SKM-1 (cell line): ENCODE data around the gene KHDRBS1.
A peak's percentile ranks its signal among the peaks of the same experiment; 100 is the strongest.
"Not testable (repeated sequence)": the region's sequence is repeated elsewhere in the genome, so short reads cannot be mapped to it uniquely, and the experiment has no call there.

Experiments used
- DNase-seq: peaks from one replicate; lab custom pipeline; 2025; ENCODE audit not compliant: unreplicated experiment; lab: John Stamatoyannopoulos, UW

Gene KHDRBS1

DNA sequence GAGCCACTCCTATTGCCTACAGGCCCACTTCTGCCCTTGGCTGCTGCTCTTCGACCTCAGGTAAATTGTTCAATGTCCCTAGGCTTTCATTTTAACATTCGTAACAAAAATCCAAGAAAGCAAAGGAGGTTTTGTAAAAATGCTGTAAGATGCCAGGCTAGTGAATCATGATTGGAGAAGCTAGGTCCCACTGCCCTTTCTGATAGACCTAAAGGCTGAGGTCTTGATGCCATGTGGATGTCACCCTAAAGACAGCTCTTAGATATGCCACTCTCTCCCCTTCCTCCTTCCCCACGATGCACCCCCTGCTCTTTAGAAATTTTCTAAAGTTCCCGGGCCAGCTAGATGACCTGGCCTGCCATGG, 49.2 kb downstream of the KHDRBS1 start:
- DNase-seq: no peak

GRCh38 chr1:32063261-32063681, 49.6 kb downstream of the KHDRBS1 start:
- DNase-seq: no peak

- DNase-seq: not testable (repeated sequence)
These were observed 52.2 kb downstream of the KHDRBS1 start for GRCh38 chr1:32065613-32066488.

DNA sequence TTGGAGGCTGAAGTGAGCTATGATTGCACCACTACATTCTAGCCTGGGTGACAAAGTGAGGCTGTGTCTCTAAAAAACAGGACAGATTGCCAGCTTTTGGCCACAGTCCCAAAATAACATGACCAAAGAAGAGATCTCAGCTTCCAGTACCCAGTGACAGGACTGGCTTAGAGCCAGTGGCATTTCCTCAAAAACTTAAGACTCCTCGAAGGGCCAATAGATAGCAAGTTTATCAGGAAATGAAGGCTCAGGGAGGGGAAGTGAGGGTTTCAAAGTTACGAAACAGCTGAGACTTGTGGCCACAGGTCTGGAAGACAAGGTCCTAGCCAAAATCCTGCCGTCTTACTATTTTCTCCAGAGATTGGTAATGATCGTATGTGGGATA, 52.8 kb downstream of the KHDRBS1 start:
- peak; percentile 99 for DNase-seq

- DNase-seq: no peak
These were observed 55.4 kb downstream of the KHDRBS1 start for GRCh38 chr1:32068957-32069588.

DNA sequence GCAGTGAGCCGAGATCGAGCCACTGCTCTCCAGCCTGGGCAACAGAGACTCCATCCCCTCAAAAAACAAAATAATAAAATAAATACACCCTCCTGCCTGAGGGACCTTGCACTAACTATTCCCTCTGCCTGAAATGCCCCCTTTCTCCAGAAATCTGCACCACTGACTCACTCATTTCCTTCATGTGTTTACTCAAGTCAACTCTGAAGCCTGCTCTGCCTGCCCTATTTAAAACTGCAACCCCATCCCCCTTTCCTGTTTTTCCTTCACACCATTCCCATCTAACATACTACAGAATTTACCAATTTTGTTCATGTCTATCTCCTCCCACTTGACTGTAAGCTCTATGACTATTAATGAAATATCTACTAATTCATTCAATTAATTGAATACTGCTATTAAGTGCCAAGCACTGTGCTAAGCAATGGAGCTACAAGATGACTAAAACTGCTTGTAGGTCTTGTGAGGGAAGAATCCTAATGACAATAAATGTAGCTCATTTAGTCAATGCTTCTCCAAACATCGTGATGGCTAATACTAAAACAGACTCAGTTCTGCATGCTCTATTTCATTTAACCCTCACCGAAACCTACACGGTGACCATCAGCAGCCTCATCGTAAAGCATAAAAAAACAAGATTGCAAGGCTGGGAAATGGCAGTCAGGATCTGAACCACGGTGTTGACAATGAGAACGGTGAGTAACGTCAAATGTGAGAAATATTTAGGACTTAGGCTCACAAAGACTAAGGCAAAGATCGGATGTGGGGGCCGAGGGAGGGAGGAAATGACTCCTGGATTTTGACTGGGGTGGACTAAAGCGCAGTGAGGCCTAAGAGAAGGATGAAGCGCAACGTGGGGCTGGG, 58.3 kb downstream of the KHDRBS1 start:
- no peak for DNase-seq

DNA sequence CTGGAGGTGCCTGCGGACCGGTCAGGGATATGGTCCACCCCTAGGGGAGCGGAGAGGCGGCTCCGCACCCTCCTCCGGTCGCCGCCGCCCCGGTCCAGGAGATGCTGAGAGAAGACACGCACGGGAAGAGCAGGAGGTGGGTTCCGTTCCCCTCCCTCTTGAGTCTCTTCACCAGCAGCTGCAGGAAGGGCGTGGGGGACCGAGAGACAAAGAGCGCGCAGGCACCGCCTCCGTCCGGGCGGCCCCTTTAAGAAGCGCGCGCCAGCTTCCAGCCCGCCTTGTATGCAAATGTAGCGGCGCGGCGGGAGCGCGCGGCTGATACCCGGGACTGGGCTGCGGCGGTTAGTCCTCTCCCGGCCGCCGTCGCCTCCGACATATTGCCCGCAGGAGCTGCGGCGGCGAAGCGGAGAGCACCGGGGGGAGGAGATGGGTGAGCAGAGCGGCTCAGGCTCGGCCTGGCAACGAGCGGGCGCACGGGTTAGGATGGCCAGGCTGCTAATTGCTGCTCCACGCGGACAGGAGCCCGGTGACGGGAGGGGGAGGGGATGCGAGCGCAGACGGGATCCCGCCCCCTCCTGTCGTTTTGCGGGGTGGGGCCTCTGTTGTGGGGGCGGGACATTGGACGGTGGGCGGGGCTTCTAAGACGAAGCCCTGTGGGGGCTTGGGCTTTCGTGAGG, 59.1 kb downstream of the KHDRBS1 start, which contains the start of gene TMEM39B:
TSS of gene TMEM39B (plus strand) at position 318 of the 677 bp plus-strand sequence. CDS start at position 427, 109 bp downstream.
- DNase-seq: peak; percentile 89

GRCh38 chr1:32073299-32074229, 59.9 kb downstream of the KHDRBS1 start:
- no peak for DNase-seq

DNA sequence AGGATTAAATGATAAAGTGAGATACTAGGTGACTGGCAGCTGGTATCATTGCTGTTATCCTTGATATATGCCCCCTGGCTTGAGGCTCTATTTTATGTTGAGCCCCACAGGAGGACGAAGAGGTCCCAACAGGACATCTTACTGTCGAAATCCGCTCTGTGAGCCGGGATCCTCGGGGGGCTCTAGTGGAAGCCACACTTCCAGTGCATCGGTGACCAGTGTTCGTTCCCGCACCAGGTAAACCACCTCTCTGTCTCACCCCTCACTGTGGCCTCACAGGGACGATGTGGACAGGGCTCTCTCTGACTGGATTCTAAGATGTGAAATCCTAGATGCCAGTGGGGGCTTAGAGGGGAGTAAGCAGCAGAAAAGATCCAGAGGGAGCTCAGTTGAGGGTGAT, 61.2 kb downstream of the KHDRBS1 start:
- no peak for DNase-seq

GRCh38 chr1:32077451-32077850, 63.8 kb downstream of the KHDRBS1 start:
- DNase-seq: no peak

DNA sequence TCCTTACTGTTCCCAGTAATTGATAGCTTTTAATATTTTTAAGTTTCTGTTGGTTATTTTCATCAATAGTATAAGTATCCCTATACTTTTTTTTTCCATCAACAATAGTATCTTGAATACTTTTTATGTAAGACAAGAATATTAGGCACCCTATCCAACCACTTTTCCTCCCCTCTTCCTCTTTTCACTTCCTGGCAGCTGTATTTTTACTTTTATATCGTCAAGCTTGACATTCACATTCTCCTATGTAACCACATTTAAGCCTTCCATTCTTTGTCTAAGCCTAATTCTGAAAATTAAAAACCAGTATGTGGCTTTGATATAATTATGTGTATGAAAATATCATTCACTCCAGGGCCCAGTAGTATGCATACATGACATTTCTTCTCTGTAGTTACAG, 68.4 kb downstream of the KHDRBS1 start:
- DNase-seq: no peak

- not testable (repeated sequence) for DNase-seq
These were observed 72.7 kb downstream of the KHDRBS1 start for GRCh38 chr1:32086381-32086780.

- no peak for DNase-seq
These were observed 77.5 kb downstream of the KHDRBS1 start for GRCh38 chr1:32091176-32091575.

DNA sequence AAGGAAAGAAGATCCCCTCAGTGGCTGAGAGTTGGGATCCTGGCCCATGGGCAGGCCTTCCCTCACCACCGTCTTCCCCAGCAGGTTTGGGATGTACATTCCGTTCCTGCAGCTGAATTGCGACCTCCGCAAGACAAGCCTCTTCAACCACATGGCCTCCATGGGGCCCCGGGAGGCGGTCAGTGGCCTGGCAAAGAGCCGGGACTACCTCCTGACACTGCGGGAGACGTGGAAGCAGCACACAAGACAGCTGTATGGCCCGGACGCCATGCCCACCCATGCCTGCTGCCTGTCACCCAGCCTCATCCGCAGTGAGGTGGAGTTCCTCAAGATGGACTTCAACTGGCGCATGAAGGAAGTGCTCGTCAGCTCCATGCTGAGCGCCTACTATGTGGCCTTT, 77.9 kb downstream of the KHDRBS1 start:
- DNase-seq: no peak
